Measurements from ENCODE around the gene CDH4. TPM values are rescaled to one million over a fixed set of nuclear protein-coding genes. Genes with fewer than 3 reads are reported as not detected.

Gene CDH4
- total and polyA plus RNA-seq, 11 donors, result 0.04 to 0.54 (median 0.08) TPM; not detected in 1

GRCh38 chr20:61720348-61720696, 468.3 kb downstream of the CDH4 start:
- TF ChIP-seq CTCF (IDR thresholded peaks at IDR 0.05) (no peak), POLR2A (IDR thresholded peaks at IDR 0.05) (no peak)
- no peaks in the 10 kb centered on the region for H3K36me3 ChIP-seq
- WGBS, 4 donors, result 63 to 72% (median 66%) methylated on average over 4 of the region's 4 CpGs
- no peak overlapping the region for H3K27ac ChIP-seq
- H3K9me3 ChIP-seq, result peaks cover 0 to 16% (median 6%) of the 10 kb centered on the region in 12 donors
- H3K4me1 ChIP-seq, result no peaks in the 10 kb centered on the region
- no peak for DNase-seq
- ATAC-seq, result peak in 1 of 4 donors; percentile 21
- peaks cover 0 to 22% (median 0%) of the 10 kb centered on the region in 9 donors for H3K27me3 ChIP-seq
- intact Hi-C loops (cut with DNase I), result no loop called here
- H3K4me3 ChIP-seq, result no peak overlapping the region

GRCh38 chr20:61722146-61722678, 470.2 kb downstream of the CDH4 start:
- Histone ChIP-seq H3K4me1 (no peaks in the 10 kb centered on the region), H3K4me3 (no peak overlapping the region), H3K9me3 (no peaks in the 10 kb centered on the region), H3K27me3 (peaks cover 0 to 22% (median 3%) of the 10 kb centered on the region in 9 donors), H3K27ac (no peak overlapping the region), H3K36me3 (no peaks in the 10 kb centered on the region)
- intact Hi-C loops (cut with DNase I), result no loop called here
- TF ChIP-seq POLR2A (IDR thresholded peaks at IDR 0.05) (no peak), CTCF (IDR thresholded peaks at IDR 0.05) (no peak)
- WGBS, 4 donors, result 43 to 48% (median 46%) methylated on average over 8 of the region's 8 CpGs
- peak in 2 of 4 donors; percentile 48 to 55 for ATAC-seq
- DNase-seq, result peak in 1 of 5 donors; percentile 62

- H3K4me3 ChIP-seq, result no peak overlapping the region
- WGBS, 4 donors, result 73 to 81% (median 77%) methylated on average over 5 to 12 of the region's 12 CpGs
- H3K9me3 ChIP-seq, result no peaks in the 10 kb centered on the region
- ATAC-seq, result no peak
- TF ChIP-seq CTCF (IDR thresholded peaks at IDR 0.05) (no peak), POLR2A (IDR thresholded peaks at IDR 0.05) (no peak)
- H3K36me3 ChIP-seq, result no peaks in the 10 kb centered on the region
- intact Hi-C loops (cut with DNase I), result no loop called here
- H3K4me1 ChIP-seq, result no peaks in the 10 kb centered on the region
- DNase-seq, result peak in 1 of 5 donors; percentile 4
- peaks cover 0 to 18% (median 0%) of the 10 kb centered on the region in 9 donors for H3K27me3 ChIP-seq
- no peak overlapping the region for H3K27ac ChIP-seq
Measured at GRCh38 chr20:61723529-61724257, 471.6 kb downstream of the CDH4 start.

GRCh38 chr20:61724376-61724775, 472.3 kb downstream of the CDH4 start:
- 13 to 17% (median 15%) methylated on average over 4 of the region's 4 CpGs; no CpG with 5 or more reads in 1 of the 4 donors for WGBS, 4 donors
- Histone ChIP-seq H3K36me3 (no peaks in the 10 kb centered on the region), H3K27ac (no peak overlapping the region), H3K9me3 (no peaks in the 10 kb centered on the region), H3K4me1 (no peaks in the 10 kb centered on the region), H3K4me3 (no peak overlapping the region), H3K27me3 (peaks cover 0 to 11% (median 0%) of the 10 kb centered on the region in 9 donors)
- no peak for TF ChIP-seq POLR2A (IDR thresholded peaks at IDR 0.05)
- peak in 4 of 12 donors; percentile 6 to 19 (median 18) for TF ChIP-seq CTCF (IDR thresholded peaks at IDR 0.05)
- intact Hi-C loops (cut with DNase I), result no loop called here
- DNase-seq (peak in 2 of 5 donors; percentile 14 to 24), ATAC-seq (no peak)
